Measurements from ENCODE around the gene ZER1. TPM values are rescaled to one million over a fixed set of nuclear protein-coding genes. Genes with fewer than 3 reads are reported as not detected.

The ZER1 gene
- total RNA-seq, 2 donors from 2014 or later = 30.6 to 32.6 TPM

GRCh38 chr9:128685636-128686489, 85.9 kb downstream of the ZER1 start:
- Mint-ChIP-seq H3K9me3 (no peaks in the 10 kb centered on the region), H3K27ac (peak overlapping the region; percentile 62), H3K4me1 (ENCODE audit: low read depth) (peaks cover 52% of the 10 kb centered on the region), H3K36me3 (ENCODE audit: insufficient read depth in 2 of 2) (peaks cover 10 to 13% of the 10 kb centered on the region in 2 donors), H3K27me3 (ENCODE audit: low read depth) (no peaks in the 10 kb centered on the region), H3K4me3 (peak overlapping the region; percentile 85 to 97)
- ATAC-seq (replicated peaks in 1 of 2) = peak in 1 of 2 donors; percentile 32
- DNase-seq = peak; percentile 55 to 56

DNA sequence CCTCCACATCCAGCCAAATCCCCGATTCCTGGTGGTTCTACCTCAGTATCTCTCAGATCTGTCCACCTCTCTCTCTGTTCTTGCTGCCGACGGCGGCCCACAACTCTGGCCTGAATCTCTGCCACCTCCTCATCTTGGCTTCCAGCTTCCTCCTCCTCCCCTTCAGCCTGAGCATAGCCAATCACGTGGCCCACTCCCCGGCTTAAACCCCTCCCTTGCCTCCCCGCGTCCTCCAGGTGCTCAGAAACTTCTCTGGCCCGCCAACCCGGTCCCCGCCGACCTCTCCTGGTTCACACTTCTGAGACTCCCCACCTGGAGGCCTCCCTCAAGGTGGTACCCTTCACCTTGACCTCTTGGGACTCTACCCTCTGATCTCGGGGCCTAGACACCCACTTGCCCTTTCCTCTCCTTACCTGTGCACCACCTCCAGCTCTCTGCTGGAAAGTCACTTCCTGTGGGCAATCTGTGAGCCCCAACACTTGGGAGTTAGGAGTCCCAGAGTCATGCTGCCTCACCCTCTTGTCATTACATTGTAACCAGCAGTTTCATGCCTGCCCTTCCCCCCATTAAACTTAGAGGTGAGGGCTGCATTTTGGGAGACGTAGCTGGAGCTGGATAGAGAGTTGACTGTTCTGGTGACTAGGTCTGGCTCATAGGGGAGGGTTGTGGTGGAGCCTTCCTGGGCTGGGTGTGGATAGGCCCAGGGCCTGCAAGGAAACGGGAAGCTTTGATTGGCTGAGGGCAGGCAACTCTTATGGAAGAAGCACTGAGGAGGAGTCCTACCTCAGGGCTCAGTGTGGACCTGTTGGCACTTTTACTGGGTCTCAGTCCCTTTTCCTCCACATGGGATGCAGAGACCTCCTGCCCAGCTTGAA, 87.2 kb downstream of the ZER1 start:
- peaks cover 5 to 8% of the 10 kb centered on the region in 2 donors for H3K36me3 Mint-ChIP-seq (ENCODE audit: insufficient read depth in 2 of 2)
- peak overlapping the region; percentile 85 to 97 for H3K4me3 Mint-ChIP-seq
- peaks cover 52% of the 10 kb centered on the region for H3K4me1 Mint-ChIP-seq (ENCODE audit: low read depth)
- no peaks in the 10 kb centered on the region for H3K9me3 Mint-ChIP-seq
- DNase-seq (peak; percentile 84 to 88), ATAC-seq (replicated peaks in 1 of 2) (peak; percentile 60 to 64)
- H3K27me3 Mint-ChIP-seq (ENCODE audit: low read depth) = no peaks in the 10 kb centered on the region
- H3K27ac Mint-ChIP-seq = peak overlapping the region; percentile 62

DNA sequence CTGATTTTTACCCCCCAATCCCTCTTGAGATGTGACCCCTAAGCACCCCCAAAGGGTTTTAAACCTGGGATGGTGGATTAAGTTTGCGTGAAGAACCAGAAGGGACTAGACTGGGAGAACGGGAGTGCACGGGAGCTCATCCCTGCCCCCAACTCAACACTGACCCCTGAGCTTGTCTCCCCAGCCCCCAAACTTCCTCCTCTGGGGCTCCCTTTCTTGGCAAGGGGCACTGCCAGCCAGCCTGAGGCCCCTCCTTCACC, 87.7 kb downstream of the ZER1 start:
- ATAC-seq (replicated peaks in 1 of 2) (no peak), DNase-seq (no peak)
- Mint-ChIP-seq H3K27me3 (ENCODE audit: low read depth) (no peaks in the 10 kb centered on the region), H3K9me3 (no peaks in the 10 kb centered on the region), H3K4me1 (ENCODE audit: low read depth) (peaks cover 52% of the 10 kb centered on the region), H3K27ac (peak overlapping the region; percentile 66), H3K36me3 (ENCODE audit: insufficient read depth in 2 of 2) (peaks cover 5 to 8% of the 10 kb centered on the region in 2 donors), H3K4me3 (peak overlapping the region; percentile 85 to 97)

DNA sequence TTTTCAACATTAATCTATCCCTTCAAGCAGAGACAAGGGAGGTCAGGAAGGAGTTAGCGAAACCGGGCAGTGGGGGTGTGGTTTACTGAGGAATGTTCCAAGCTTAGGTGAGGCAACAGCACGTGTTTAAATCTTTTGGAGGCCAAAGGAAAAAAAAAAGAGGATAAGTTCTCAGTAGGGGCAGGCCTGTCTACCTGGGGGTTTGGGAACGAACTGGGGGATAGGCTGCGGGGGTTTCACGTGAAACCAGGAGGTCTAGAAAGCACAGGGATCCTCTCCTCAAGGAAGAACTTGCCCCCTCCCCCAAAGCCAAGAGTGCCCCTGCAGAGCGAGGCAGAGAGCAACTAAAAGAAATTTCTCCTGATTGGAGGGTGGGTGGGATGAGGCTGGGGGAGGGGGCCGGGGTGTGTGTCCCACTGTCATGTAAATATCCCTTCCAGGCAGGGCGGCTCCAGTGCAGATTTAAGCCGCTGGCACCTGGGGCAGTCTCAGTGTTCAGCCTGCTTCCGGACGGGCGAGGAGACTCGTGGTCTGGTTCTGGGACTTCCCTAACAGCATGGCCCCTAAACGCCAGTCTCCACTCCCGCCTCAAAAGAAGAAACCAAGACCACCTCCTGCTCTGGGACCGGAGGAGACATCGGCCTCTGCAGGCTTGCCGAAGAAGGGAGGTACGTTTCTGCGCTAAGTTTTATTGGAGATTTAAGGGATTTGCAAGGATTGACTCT, 88.2 kb downstream of the ZER1 start:
- H3K9me3 Mint-ChIP-seq = no peaks in the 10 kb centered on the region
- H3K4me3 Mint-ChIP-seq = peak overlapping the region; percentile 85 to 97
- ATAC-seq (replicated peaks in 1 of 2) (peak in 1 of 2 donors; percentile 17), DNase-seq (peak; percentile 52 to 60)
- H3K27me3 Mint-ChIP-seq (ENCODE audit: low read depth) = no peaks in the 10 kb centered on the region
- peaks cover 50% of the 10 kb centered on the region for H3K4me1 Mint-ChIP-seq (ENCODE audit: low read depth)
- H3K27ac Mint-ChIP-seq = peak overlapping the region; percentile 97
- H3K36me3 Mint-ChIP-seq (ENCODE audit: insufficient read depth in 2 of 2) = peaks cover 5 to 8% of the 10 kb centered on the region in 2 donors

Other genes with a start within 250 kb of the ZER1 start
- 100 to 1,000 TPM; 289 to 304 TPM for gene SPTAN1, start 219.3 kb downstream of the ZER1 start, total RNA-seq
- 10 to 100 TPM; 27.1 to 31.2 TPM for gene DYNC2I2, start 115.1 kb downstream of the ZER1 start, total RNA-seq
- gene SET, start 82.7 kb downstream of the ZER1 start, total RNA-seq = 100 to 1,000 TPM; 448 to 582 TPM
- 10 to 100 TPM; 11.6 to 22.9 TPM for gene PKN3, start 69.4 kb downstream of the ZER1 start, total RNA-seq
- 10 to 100 TPM; 48.7 to 53.7 TPM for gene ZDHHC12, start 47.8 kb downstream of the ZER1 start, total RNA-seq
- 10 to 100 TPM; 15.9 to 17.7 TPM for gene TBC1D13, start 15.3 kb upstream of the ZER1 start, total RNA-seq
- 10 to 100 TPM; 12.7 to 15.0 TPM for gene ENDOG, start 46.6 kb upstream of the ZER1 start, total RNA-seq
- gene SPOUT1, start 57.9 kb upstream of the ZER1 start, total RNA-seq = 10 to 100 TPM; 64.8 to 69.1 TPM
- 10 to 100 TPM in 1 of 2 donors, 1 to 10 TPM in 1; 8.8 to 13.8 TPM for gene KYAT1, start 110.0 kb upstream of the ZER1 start, total RNA-seq
- gene LRRC8A, start 110.2 kb upstream of the ZER1 start, total RNA-seq = 10 to 100 TPM; 19.2 to 20.1 TPM
- gene PHYHD1, start 149.1 kb upstream of the ZER1 start, total RNA-seq = 1 to 10 TPM; 1.1 to 1.9 TPM
- gene DOLK, start 175.7 kb upstream of the ZER1 start, total RNA-seq = 1 to 10 TPM; 6.8 to 6.9 TPM
- 10 to 100 TPM; 90.0 to 98.0 TPM for gene NUP188, start 175.8 kb upstream of the ZER1 start, total RNA-seq

All from activated T-cell treated with anti-CD3 and anti-CD28 coated beads, Interleukin-2, amount 50 U/mL, for 72 hours (primary cell).